Measurements from ENCODE around the gene NPAS1. TPM values are rescaled to one million over a fixed set of nuclear protein-coding genes. Genes with fewer than 3 reads are reported as not detected.
A peak's percentile ranks its signal among the peaks of the same experiment; 100 is the strongest.

NPAS1 gene
- total and polyA plus RNA-seq, 2 of the 13 experiments (the other 11 are each of a cell fraction or from before 2014, with no cell fraction given): 0.35 to 2.9 TPM

DNA sequence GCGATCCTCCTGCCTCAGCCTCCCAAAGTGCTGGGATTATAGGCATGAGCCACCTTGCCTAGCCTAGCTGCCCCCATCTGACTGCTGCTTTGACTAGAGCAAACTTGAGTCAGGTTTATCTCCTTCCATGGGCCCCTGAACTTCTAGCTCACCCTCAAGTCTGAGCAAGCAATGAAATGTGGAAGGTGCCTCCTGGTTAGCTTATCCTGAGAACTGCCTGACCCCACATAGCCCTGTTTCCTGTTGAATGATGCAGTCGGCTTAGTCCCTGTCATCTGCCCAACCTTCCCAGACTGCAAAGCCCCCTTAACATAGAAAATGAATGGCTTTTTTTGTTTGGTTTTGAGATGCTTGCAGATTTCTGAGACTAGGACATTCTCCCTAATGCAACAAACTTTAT is 37.7 kb downstream of the NPAS1 start:
- no peak overlapping the region for H3K9ac ChIP-seq (ENCODE audit: insufficient read depth, low read depth, low read length)
- intact Hi-C loops (cut with micrococcal nuclease; ENCODE audit: unreplicated experiment): no loop called here
- no peaks in the 10 kb centered on the region for H3K9me3 ChIP-seq (ENCODE audit: low read length)
- in situ Hi-C loops (cut with HindIII; ENCODE audit: extremely low pct_ligation_motif_present, low pct_unique_long_range_greater_than_20kb): no loop called here
- no peak for DNase-seq (ENCODE audit: low spot score)
- no peaks in the 10 kb centered on the region for H3K27me3 ChIP-seq (ENCODE audit: control insufficient read depth in 1 of 2, insufficient read depth in 2 of 2, low read length in 2 of 2)
- H4K20me1 ChIP-seq (ENCODE audit: insufficient read depth, low read length): no peaks in the 10 kb centered on the region
- TF ChIP-seq ZNF337 (CRISPR knock-in tag; IDR thresholded peaks at IDR 0.05; ENCODE audit: borderline replicate concordance, low read depth) (no peak), FOSL2 (CRISPR knock-in tag; IDR thresholded peaks at IDR 0.05) (no peak), HMG20A (CRISPR knock-in tag; IDR thresholded peaks at IDR 0.05; ENCODE audit: borderline replicate concordance) (no peak), NR2F1 (CRISPR knock-in tag; IDR thresholded peaks at IDR 0.05) (no peak), GPN1 (CRISPR knock-in tag; IDR thresholded peaks at IDR 0.05; ENCODE audit: borderline replicate concordance) (no peak), ZNF12 (CRISPR knock-in tag; IDR thresholded peaks at IDR 0.05) (no peak), HMGA1 (CRISPR knock-in tag; conservative IDR thresholded peaks at IDR 0.05) (no peak), PCBP2 (optimal IDR thresholded peaks at IDR 0.05; ENCODE audit: low read depth, low read length, poor library complexity, severe bottlenecking) (no peak), ZNF253 (CRISPR knock-in tag; IDR thresholded peaks at IDR 0.05; ENCODE audit: borderline replicate concordance) (no peak), ZNF614 (CRISPR knock-in tag; IDR thresholded peaks at IDR 0.05; ENCODE audit: borderline replicate concordance) (no peak), ZNF784 (CRISPR knock-in tag; IDR thresholded peaks at IDR 0.05; ENCODE audit: borderline replicate concordance) (no peak), ZNF138 (CRISPR knock-in tag; IDR thresholded peaks at IDR 0.05; ENCODE audit: low read depth) (no peak), HOXA3 (CRISPR knock-in tag; IDR thresholded peaks at IDR 0.05) (no peak), JUN (CRISPR knock-in tag; IDR thresholded peaks at IDR 0.05) (no peak)
- TF ChIP-seq, protein P1, sequence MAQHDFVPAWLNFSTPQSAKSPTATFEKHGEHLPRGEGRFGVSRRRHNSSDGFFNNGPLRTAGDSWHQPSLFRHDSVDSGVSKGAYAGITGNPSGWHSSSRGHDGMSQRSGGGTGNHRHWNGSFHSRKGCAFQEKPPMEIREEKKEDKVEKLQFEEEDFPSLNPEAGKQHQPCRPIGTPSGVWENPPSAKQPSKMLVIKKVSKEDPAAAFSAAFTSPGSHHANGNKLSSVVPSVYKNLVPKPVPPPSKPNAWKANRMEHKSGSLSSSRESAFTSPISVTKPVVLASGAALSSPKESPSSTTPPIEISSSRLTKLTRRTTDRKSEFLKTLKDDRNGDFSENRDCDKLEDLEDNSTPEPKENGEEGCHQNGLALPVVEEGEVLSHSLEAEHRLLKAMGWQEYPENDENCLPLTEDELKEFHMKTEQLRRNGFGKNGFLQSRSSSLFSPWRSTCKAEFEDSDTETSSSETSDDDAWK (CRISPR knock-in tag; IDR thresholded peaks at IDR 0.05): no peak
- FAIRE-seq: no peak
- 44% methylated on average over 2 of the region's 2 CpGs for WGBS (ENCODE audit: low lambda C conversion rate)
- H3K4me2 ChIP-seq (ENCODE audit: low read depth, low read length): peak overlapping the region; percentile 8
- no peaks in the 10 kb centered on the region for H3K36me3 ChIP-seq (replicated peaks in 1 of 2; ENCODE audit: control insufficient read depth in 1 of 2, insufficient read depth in 2 of 2, low read length in 2 of 2)
- H3K4me3 ChIP-seq (replicated peaks in 1 of 3; ENCODE audit: insufficient read depth in 1 of 3, low read depth in 2 of 3, low read length in 3 of 3): no peak overlapping the region
- POLR2A ChIA-PET: interaction anchor here (0.7 to 4.6 kb wide), 6 partner anchors 8 to 187 kb away, joined by 3 to 24 read pairs (median 6); partner anchors contain the start of genes TMEM160 and ZC3H4
- no TSS peak for BruUV-seq (replicated peaks)
- H3K79me2 ChIP-seq (ENCODE audit: insufficient read depth, low read length): no peaks in the 10 kb centered on the region
- no peak overlapping the region for H3K27ac ChIP-seq (ENCODE audit: extremely low read length, insufficient read depth, low read length)
- peaks cover 40% of the 10 kb centered on the region for H3K4me1 ChIP-seq (ENCODE audit: insufficient read depth, low read length)
- CTCF ChIA-PET (ENCODE audit: low intra/inter-chr PET ratio, low total read pairs): no interaction called here
- peak; percentile 15; the same call in 2 of the 3 replicates for ATAC-seq
- H2AFZ ChIP-seq (ENCODE audit: low read length): no peak overlapping the region
